IPS-20b (cell line): ENCODE results near the gene ETV6.

Experiments used
- H3K27ac ChIP-seq: one replicate; pipeline ENCODE4 v1.5.1; 2013; ENCODE audit warnings: low read length
- H3K27me3 ChIP-seq: 2 replicates; pipeline ENCODE4 v1.6.1; 2013; ENCODE audit warnings: mild to moderate bottlenecking, low read length, inconsistent platforms; ENCODE audit not compliant: insufficient read depth
- H3K36me3 ChIP-seq: 2 replicates; pipeline ENCODE4 v1.6.1; 2013; ENCODE audit warnings: low read depth, mild to moderate bottlenecking, inconsistent platforms, low read length, moderate library complexity; ENCODE audit not compliant: insufficient read depth
- H3K4me1 ChIP-seq: 2 replicates; pipeline ENCODE4 v1.6.1; 2013; ENCODE audit warnings: mild to moderate bottlenecking, control low read depth, inconsistent platforms, low read length, moderate library complexity; ENCODE audit not compliant: insufficient read depth
- H3K4me3 ChIP-seq: 2 replicates; pipeline ENCODE4 v1.5.1; 2013; ENCODE audit warnings: mild to moderate bottlenecking, low read length, inconsistent platforms
- H3K9ac ChIP-seq: 2 replicates; pipeline ENCODE4 v1.6.1; 2013; ENCODE audit warnings: low read depth, mild to moderate bottlenecking, inconsistent platforms, low read length, moderate library complexity
- H3K9me3 ChIP-seq: 2 replicates; pipeline ENCODE4 v1.6.1; 2013; ENCODE audit warnings: mild to moderate bottlenecking, low read depth, low read length, inconsistent platforms; ENCODE audit not compliant: insufficient read depth

ETV6 gene

GRCh38 chr12:11767029-11767724 lies 117.7 kb downstream of the ETV6 start:
- Histone ChIP-seq H3K27me3 (no peaks in the 10 kb centered on the region), H3K4me3 (no peak overlapping the region), H3K36me3 (no peaks in the 10 kb centered on the region), H3K9ac (no peak overlapping the region), H3K9me3 (no peaks in the 10 kb centered on the region), H3K4me1 (peaks cover 22% of the 10 kb centered on the region; the same call in 1 of the 2 replicates), H3K27ac (no peak overlapping the region)

- no peak overlapping the region for H3K9ac ChIP-seq
- peaks cover 19% of the 10 kb centered on the region; the same call in 1 of the 2 replicates for H3K4me1 ChIP-seq
- no peaks in the 10 kb centered on the region for H3K36me3 ChIP-seq
- H3K27ac ChIP-seq = no peak overlapping the region
- no peaks in the 10 kb centered on the region for H3K27me3 ChIP-seq
- no peaks in the 10 kb centered on the region for H3K9me3 ChIP-seq
- no peak overlapping the region for H3K4me3 ChIP-seq
These were observed 118.3 kb downstream of the ETV6 start for GRCh38 chr12:11767798-11768197.

GRCh38 chr12:11768233-11768965 lies 118.9 kb downstream of the ETV6 start:
- Histone ChIP-seq H3K36me3 (no peaks in the 10 kb centered on the region), H3K27ac (no peak overlapping the region), H3K9me3 (no peaks in the 10 kb centered on the region), H3K9ac (no peak overlapping the region), H3K4me1 (peaks cover 13% of the 10 kb centered on the region; the same call in 1 of the 2 replicates), H3K4me3 (no peak overlapping the region), H3K27me3 (no peaks in the 10 kb centered on the region)

- no peak overlapping the region for H3K9ac ChIP-seq
- no peak overlapping the region for H3K4me3 ChIP-seq
- H3K27ac ChIP-seq = no peak overlapping the region
These were observed 120.4 kb downstream of the ETV6 start for GRCh38 chr12:11769723-11770514.

GRCh38 chr12:11771356-11771755 lies 121.9 kb downstream of the ETV6 start:
- no peaks in the 10 kb centered on the region for H3K4me1 ChIP-seq
- H3K27ac ChIP-seq = no peak overlapping the region
- H3K9ac ChIP-seq = no peak overlapping the region
- no peak overlapping the region for H3K4me3 ChIP-seq
- no peaks in the 10 kb centered on the region for H3K9me3 ChIP-seq
- no peaks in the 10 kb centered on the region for H3K36me3 ChIP-seq
- H3K27me3 ChIP-seq = no peaks in the 10 kb centered on the region

More at GRCh38 chr12:11769723-11770514, 120.4 kb downstream of the ETV6 start:
- Histone ChIP-seq H3K4me1 (peaks cover 11% of the 10 kb centered on the region; the same call in 1 of the 2 replicates), H3K27me3 (no peaks in the 10 kb centered on the region), H3K36me3 (no peaks in the 10 kb centered on the region), H3K9me3 (no peaks in the 10 kb centered on the region)

GRCh38 chr12:11771895-11772502 lies 122.5 kb downstream of the ETV6 start:
- Histone ChIP-seq H3K4me1 (no peaks in the 10 kb centered on the region), H3K9me3 (no peaks in the 10 kb centered on the region), H3K27ac (no peak overlapping the region), H3K36me3 (no peaks in the 10 kb centered on the region), H3K27me3 (no peaks in the 10 kb centered on the region), H3K9ac (no peak overlapping the region), H3K4me3 (no peak overlapping the region)

GRCh38 chr12:11773889-11774677 lies 124.6 kb downstream of the ETV6 start:
- no peaks in the 10 kb centered on the region for H3K36me3 ChIP-seq
- no peaks in the 10 kb centered on the region for H3K4me1 ChIP-seq
- H3K9me3 ChIP-seq = no peaks in the 10 kb centered on the region
- no peak overlapping the region for H3K9ac ChIP-seq
- H3K27me3 ChIP-seq = no peaks in the 10 kb centered on the region
- no peak overlapping the region for H3K4me3 ChIP-seq
- no peak overlapping the region for H3K27ac ChIP-seq

GRCh38 chr12:11774821-11775220 lies 125.3 kb downstream of the ETV6 start:
- Histone ChIP-seq H3K9ac (no peak overlapping the region), H3K27ac (no peak overlapping the region), H3K4me3 (no peak overlapping the region), H3K9me3 (no peaks in the 10 kb centered on the region), H3K36me3 (no peaks in the 10 kb centered on the region), H3K4me1 (no peaks in the 10 kb centered on the region), H3K27me3 (no peaks in the 10 kb centered on the region)

- no peak overlapping the region for H3K9ac ChIP-seq
- H3K36me3 ChIP-seq = no peaks in the 10 kb centered on the region
- 0 out of 2 replicates have a peak, but pooled peaks cover 3% of the 10 kb centered on the region for H3K4me1 ChIP-seq
- H3K27ac ChIP-seq = no peak overlapping the region
- H3K4me3 ChIP-seq = no peak overlapping the region
- no peaks in the 10 kb centered on the region for H3K9me3 ChIP-seq
- H3K27me3 ChIP-seq = no peaks in the 10 kb centered on the region
These were observed 126.8 kb downstream of the ETV6 start for GRCh38 chr12:11776316-11776715.

- H3K36me3 ChIP-seq = no peaks in the 10 kb centered on the region
- H3K4me1 ChIP-seq = 0 out of 2 replicates have a peak, but pooled peaks cover 3% of the 10 kb centered on the region
These were observed 128.0 kb downstream of the ETV6 start for GRCh38 chr12:11777451-11777850.

GRCh38 chr12:11777962-11778361 lies 128.5 kb downstream of the ETV6 start:
- Histone ChIP-seq H3K4me1 (0 out of 2 replicates have a peak, but pooled peaks cover 3% of the 10 kb centered on the region), H3K9ac (no peak overlapping the region), H3K27me3 (no peaks in the 10 kb centered on the region), H3K9me3 (no peaks in the 10 kb centered on the region), H3K36me3 (no peaks in the 10 kb centered on the region), H3K27ac (no peak overlapping the region), H3K4me3 (no peak overlapping the region)

More at GRCh38 chr12:11777451-11777850, 128.0 kb downstream of the ETV6 start:
- Histone ChIP-seq H3K27me3 (no peaks in the 10 kb centered on the region), H3K4me3 (no peak overlapping the region), H3K9ac (no peak overlapping the region), H3K27ac (no peak overlapping the region), H3K9me3 (no peaks in the 10 kb centered on the region)
